PC-9 (cell line): ENCODE results near the gene MOSPD2. TPM values are rescaled to one million over a fixed set of nuclear protein-coding genes. Genes with fewer than 3 reads are reported as not detected.

ENCODE experiments used
- BruUV-seq: library from RNA; stranded (reverse); fragments of 400-500 nt; replicated peaks from 2 replicates; lab custom pipeline; 2021; lab: Mats Ljungman, UMichigan
- CTCF ChIA-PET: fragments of 300-600 bp; sonication (Branson Sonifier 250); formaldehyde crosslinking; loops from one replicate; lab custom pipeline; 2022; ENCODE audit warnings: antibody characterized with exemption; lab: Charles Lee
- POLR2A ChIA-PET: fragments of 300-600 bp; sonication (Branson Sonifier 250); formaldehyde crosslinking; loops from one replicate; lab custom pipeline; 2022; ENCODE audit warnings: antibody characterized with exemption; ENCODE audit not compliant: unreplicated experiment; lab: Charles Lee
- DNase-seq, 2 experiments: peaks; one replicate each; pipeline versions ENCODE4 v3.0.0 to v3.0.0-alpha.2; 2015 to 2022; ENCODE audit warnings: mixed read lengths in 1 of 2
- H2AFZ ChIP-seq: fragments of 200-600 bp; sonication (generic); 2 replicates; pipeline ENCODE4 v1.8.1; 2017; ENCODE audit warnings: antibody characterized with exemption
- H3F3A ChIP-seq: fragments of 200-600 bp; sonication (generic); 2 replicates; pipeline ENCODE4 v1.8.1; 2017; ENCODE audit warnings: antibody characterized with exemption, mild to moderate bottlenecking, low read depth; ENCODE audit not compliant: insufficient read depth
- H3K27ac ChIP-seq: fragments of 200-600 bp; sonication (generic); 2 replicates; pipeline ENCODE4 v1.6.1; 2016; ENCODE audit warnings: mixed run types
- H3K27me3 ChIP-seq: fragments of 200-600 bp; sonication (generic); 2 replicates; pipeline ENCODE4 v1.6.1; 2016; ENCODE audit warnings: low read depth, mixed run types; ENCODE audit not compliant: insufficient read depth
- H3K36me3 ChIP-seq: fragments of 200-600 bp; sonication (generic); 2 replicates; pipeline ENCODE4 v1.6.1; 2016; ENCODE audit warnings: low read depth, mixed run types
- H3K4me1 ChIP-seq: fragments of 200-600 bp; sonication (generic); replicated peaks from 2 replicates; pipeline ENCODE4 v1.6.1; 2016; ENCODE audit warnings: mixed run types; ENCODE audit not compliant: insufficient read depth
- H3K4me2 ChIP-seq: fragments of 200-600 bp; sonication (generic); 2 replicates; pipeline ENCODE4 v1.6.1; 2017; ENCODE audit warnings: mixed run types
- H3K4me3 ChIP-seq: fragments of 200-600 bp; sonication (generic); 2 replicates; pipeline ENCODE4 v1.6.1; 2016; ENCODE audit warnings: mixed run types
- H3K79me2 ChIP-seq: fragments of 200-600 bp; sonication (generic); 2 replicates; pipeline ENCODE4 v1.6.1; 2017; ENCODE audit warnings: low read depth, mixed run types
- H3K9me2 ChIP-seq: fragments of 200-600 bp; sonication (generic); 2 replicates; pipeline ENCODE4 v1.8.1; 2017; ENCODE audit warnings: mild to moderate bottlenecking; ENCODE audit not compliant: insufficient read depth
- H3K9me3 ChIP-seq: fragments of 200-600 bp; sonication (generic); 2 replicates; pipeline ENCODE4 v1.8.1; 2016; ENCODE audit warnings: low read depth; ENCODE audit not compliant: insufficient read depth
- H4K20me1 ChIP-seq: fragments of 200-600 bp; sonication (generic); 2 replicates; pipeline ENCODE4 v1.8.1; 2017; ENCODE audit not compliant: insufficient read depth
- EZH2 ChIP-seq: fragments of 200-600 bp; sonication (generic); IDR thresholded peaks from 2 replicates; pipeline ENCODE4 v1.8.0; 2017; ENCODE audit warnings: antibody characterized with exemption, low read depth
- intact Hi-C: fragments of 100-400 bp; cut with micrococcal nuclease; formaldehyde crosslinking; loops from one replicate; pipeline ENCODE4 v1.10.0; 2022; ENCODE audit not compliant: unreplicated experiment
- total RNA-seq: library from RNA; stranded (reverse); gene quantifications from 2 replicates; pipeline ENCODE4 v1.2.3, GENCODE V29; 2021
- TF ChIP-seq, protein P1 (sequence below): fragments of 200-600 bp; sonication (generic); conservative IDR thresholded peaks from 2 replicates; pipeline ENCODE4 v1.6.1; 2017; ENCODE audit warnings: mixed run types, antibody characterized with exemption, mild to moderate bottlenecking, moderate library complexity

Gene MOSPD2
- total RNA-seq, 1 experiment from 2014 or later: 19.4 TPM

GRCh38 chrX:14829643-14830042 lies 43.6 kb upstream of the MOSPD2 start:
- TF ChIP-seq EZH2: no peak
- TF ChIP-seq, protein P1, sequence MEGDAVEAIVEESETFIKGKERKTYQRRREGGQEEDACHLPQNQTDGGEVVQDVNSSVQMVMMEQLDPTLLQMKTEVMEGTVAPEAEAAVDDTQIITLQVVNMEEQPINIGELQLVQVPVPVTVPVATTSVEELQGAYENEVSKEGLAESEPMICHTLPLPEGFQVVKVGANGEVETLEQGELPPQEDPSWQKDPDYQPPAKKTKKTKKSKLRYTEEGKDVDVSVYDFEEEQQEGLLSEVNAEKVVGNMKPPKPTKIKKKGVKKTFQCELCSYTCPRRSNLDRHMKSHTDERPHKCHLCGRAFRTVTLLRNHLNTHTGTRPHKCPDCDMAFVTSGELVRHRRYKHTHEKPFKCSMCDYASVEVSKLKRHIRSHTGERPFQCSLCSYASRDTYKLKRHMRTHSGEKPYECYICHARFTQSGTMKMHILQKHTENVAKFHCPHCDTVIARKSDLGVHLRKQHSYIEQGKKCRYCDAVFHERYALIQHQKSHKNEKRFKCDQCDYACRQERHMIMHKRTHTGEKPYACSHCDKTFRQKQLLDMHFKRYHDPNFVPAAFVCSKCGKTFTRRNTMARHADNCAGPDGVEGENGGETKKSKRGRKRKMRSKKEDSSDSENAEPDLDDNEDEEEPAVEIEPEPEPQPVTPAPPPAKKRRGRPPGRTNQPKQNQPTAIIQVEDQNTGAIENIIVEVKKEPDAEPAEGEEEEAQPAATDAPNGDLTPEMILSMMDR: no peak
- no peaks in the 10 kb centered on the region for H3K9me3 ChIP-seq
- H3K9me2 ChIP-seq: no peaks in the 10 kb centered on the region
- H2AFZ ChIP-seq: no peak overlapping the region
- no peaks in the 10 kb centered on the region for H3F3A ChIP-seq
- intact Hi-C loops: no loop called here
- no peak overlapping the region for H3K27ac ChIP-seq
- DNase-seq: no peak
- H3K4me1 ChIP-seq: no peaks in the 10 kb centered on the region
- no peaks in the 10 kb centered on the region for H4K20me1 ChIP-seq
- no peaks in the 10 kb centered on the region for H3K27me3 ChIP-seq
- no peak overlapping the region for H3K4me3 ChIP-seq
- no TSS peak for BruUV-seq
- no peak overlapping the region for H3K4me2 ChIP-seq
- CTCF ChIA-PET: no interaction called here
- POLR2A ChIA-PET: no interaction called here
- H3K36me3 ChIP-seq: no peaks in the 10 kb centered on the region
- H3K79me2 ChIP-seq: no peaks in the 10 kb centered on the region

DNA sequence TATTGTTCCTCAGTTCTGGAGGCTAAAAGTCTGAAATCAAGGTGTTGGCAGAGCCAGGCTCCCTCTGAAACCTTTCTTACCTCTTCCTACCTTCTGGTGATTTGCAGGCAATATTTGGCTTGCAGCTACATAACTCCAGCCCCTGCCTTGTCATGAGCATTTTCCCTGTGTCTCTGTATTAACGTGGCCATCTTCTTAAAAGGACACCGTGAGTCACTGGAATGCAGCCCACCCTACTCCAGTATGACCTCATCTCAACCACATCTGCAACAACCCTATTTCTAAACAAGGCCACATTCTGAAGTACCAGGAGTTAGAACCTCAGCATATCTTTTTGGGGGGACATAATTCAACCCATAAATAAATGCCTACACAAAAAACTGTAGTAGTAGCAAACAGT lies 41.1 kb upstream of the MOSPD2 start:
- no TSS peak for BruUV-seq
- Histone ChIP-seq H3K4me2 (no peak overlapping the region), H2AFZ (no peak overlapping the region), H4K20me1 (no peaks in the 10 kb centered on the region), H3K27me3 (no peaks in the 10 kb centered on the region), H3K36me3 (no peaks in the 10 kb centered on the region), H3K9me2 (no peaks in the 10 kb centered on the region), H3K27ac (no peak overlapping the region), H3F3A (no peaks in the 10 kb centered on the region), H3K9me3 (no peaks in the 10 kb centered on the region), H3K79me2 (no peaks in the 10 kb centered on the region), H3K4me1 (no peaks in the 10 kb centered on the region), H3K4me3 (no peak overlapping the region)
- ChIA-PET POLR2A (no interaction called here), CTCF (no interaction called here)
- DNase-seq: no peak
- TF ChIP-seq, protein P1: no peak
- TF ChIP-seq EZH2: no peak
- intact Hi-C loops: no loop called here

GRCh38 chrX:14832586-14832985 lies 40.6 kb upstream of the MOSPD2 start:
- Histone ChIP-seq H3K27ac (no peak overlapping the region), H3K4me2 (no peak overlapping the region), H3K4me1 (no peaks in the 10 kb centered on the region), H3K79me2 (no peaks in the 10 kb centered on the region), H3K4me3 (no peak overlapping the region), H3K9me2 (no peaks in the 10 kb centered on the region), H4K20me1 (no peaks in the 10 kb centered on the region), H3K36me3 (no peaks in the 10 kb centered on the region), H3K9me3 (no peaks in the 10 kb centered on the region), H3K27me3 (no peaks in the 10 kb centered on the region), H2AFZ (no peak overlapping the region), H3F3A (no peaks in the 10 kb centered on the region)
- ChIA-PET CTCF (no interaction called here), POLR2A (no interaction called here)
- TF ChIP-seq, protein P1: no peak
- TF ChIP-seq EZH2: no peak
- DNase-seq: no peak
- BruUV-seq: no TSS peak
- intact Hi-C loops: no loop called here
